Natural killer cell (primary cell): ENCODE data around the gene SLC2A6. TPM values are rescaled to one million over a fixed set of nuclear protein-coding genes. Genes with fewer than 3 reads are reported as not detected.

ENCODE experiments used
- ATAC-seq, 3 donors: fragments of 150-1000 bp in 2 of 3; fragments of 200-7000 bp in 1 of 3; cut with Tn5 transposase; 1 replicate in 1 of 3; 2 replicates in 2 of 3; pipeline ENCODE4 v1.10.0; 2021; ENCODE audit warnings: mild to moderate bottlenecking in 2 of 3, moderate library complexity in 2 of 3
- DNase-seq, 2 donors: peaks; one replicate each; pipeline versions ENCODE4 v3.0.0 to v3.0.0-alpha.2; 2013 to 2021; ENCODE audit warnings: mixed read lengths in 1 of 2
- H3K27ac ChIP-seq: one replicate; pipeline ENCODE4 v1.5.1; 2013; ENCODE audit warnings: mild to moderate bottlenecking, low read length
- H3K27me3 ChIP-seq: one replicate; pipeline ENCODE4 v1.6.1; 2013; ENCODE audit warnings: low read length; ENCODE audit not compliant: control insufficient read depth, insufficient read depth
- H3K36me3 ChIP-seq: one replicate; pipeline ENCODE4 v1.6.1; 2013; ENCODE audit warnings: low read length; ENCODE audit not compliant: control insufficient read depth, insufficient read depth
- H3K4me1 ChIP-seq: one replicate; pipeline ENCODE4 v1.6.1; 2013; ENCODE audit warnings: low read length; ENCODE audit not compliant: control insufficient read depth, insufficient read depth
- H3K4me3 ChIP-seq: one replicate; pipeline ENCODE4 v1.5.1; 2013; ENCODE audit warnings: low read length
- H3K9me3 ChIP-seq: one replicate; pipeline ENCODE4 v1.6.1; 2013; ENCODE audit warnings: low read length; ENCODE audit not compliant: control insufficient read depth, insufficient read depth
- H3K27ac Mint-ChIP-seq, 2 donors: one replicate each; pipeline ENCODE4 v1.8.0; 2022; ENCODE audit warnings: mild to moderate bottlenecking in 2 of 2, mixed read lengths in 2 of 2, moderate library complexity in 1 of 2
- H3K27me3 Mint-ChIP-seq, 2 donors: one replicate each; pipeline ENCODE4 v1.8.0; 2022; ENCODE audit warnings: low read depth in 2 of 2, mixed read lengths in 2 of 2
- H3K36me3 Mint-ChIP-seq: one replicate; pipeline ENCODE4 v1.8.0; 2022; ENCODE audit warnings: mixed read lengths
- H3K4me1 Mint-ChIP-seq, 2 donors: one replicate each; pipeline ENCODE4 v1.8.0; 2022; ENCODE audit warnings: mixed read lengths in 2 of 2
- H3K4me3 Mint-ChIP-seq: one replicate; pipeline ENCODE4 v1.8.0; 2022; ENCODE audit warnings: mild to moderate bottlenecking, moderate library complexity, mixed read lengths
- H3K9me3 Mint-ChIP-seq, 2 donors: one replicate each; pipeline ENCODE4 v1.8.0; 2022; ENCODE audit warnings: mixed read lengths in 2 of 2
- WGBS: methylation state at CpG from one replicate; pipeline ENCODE4 v1.1.7; 2013; ENCODE audit warnings: missing lambda C conversion rate; ENCODE audit not compliant: insufficient coverage; 5-methylcytosine and 5-hydroxymethylcytosine counted together
- intact Hi-C: fragments of 100-400 bp; cut with micrococcal nuclease; formaldehyde crosslinking; loops from one replicate; pipeline ENCODE4 v1.14.2; 2022
- total RNA-seq, 4 donors: library from RNA; stranded (reverse); fragments of 120-200 nt in 1 of 4; gene quantifications; one replicate each; pipeline versions ENCODE4 v1.2.3 to v1.2.4, GENCODE V29; 2013 to 2022
- TF ChIP-seq, protein P1 (sequence below): fragments of 200-600 bp; IDR thresholded peaks from one replicate; pipeline ENCODE4 v1.8.0; 2022; ENCODE audit warnings: antibody characterized with exemption

Gene SLC2A6
- total RNA-seq, 3 donors from 2014 or later (not counting 1 experiment from before 2014, with no cell fraction given): 5.0 to 20.1 (median 18.5) TPM

GRCh38 chr9:133472753-133473378 lies 6.0 kb downstream of the SLC2A6 start:
- H3K36me3 ChIP-seq: no peaks in the 10 kb centered on the region
- peaks cover 0 to 4% of the 10 kb centered on the region in 2 donors for H3K4me1 Mint-ChIP-seq
- intact Hi-C loops: no loop called here
- H3K4me3 Mint-ChIP-seq: no peak overlapping the region
- H3K27ac ChIP-seq: no peak overlapping the region
- peaks cover 36% of the 10 kb centered on the region for H3K4me1 ChIP-seq
- H3K9me3 Mint-ChIP-seq: no peaks in the 10 kb centered on the region
- DNase-seq (no peak), ATAC-seq (no peak)
- no peak overlapping the region for H3K27ac Mint-ChIP-seq
- 88% methylated on average over 19 of the region's 19 CpGs for WGBS
- H3K36me3 Mint-ChIP-seq: no peaks in the 10 kb centered on the region
- no peaks in the 10 kb centered on the region for H3K27me3 Mint-ChIP-seq
- H3K27me3 ChIP-seq: no peaks in the 10 kb centered on the region
- H3K4me3 ChIP-seq: no peak overlapping the region
- TF ChIP-seq, protein P1, sequence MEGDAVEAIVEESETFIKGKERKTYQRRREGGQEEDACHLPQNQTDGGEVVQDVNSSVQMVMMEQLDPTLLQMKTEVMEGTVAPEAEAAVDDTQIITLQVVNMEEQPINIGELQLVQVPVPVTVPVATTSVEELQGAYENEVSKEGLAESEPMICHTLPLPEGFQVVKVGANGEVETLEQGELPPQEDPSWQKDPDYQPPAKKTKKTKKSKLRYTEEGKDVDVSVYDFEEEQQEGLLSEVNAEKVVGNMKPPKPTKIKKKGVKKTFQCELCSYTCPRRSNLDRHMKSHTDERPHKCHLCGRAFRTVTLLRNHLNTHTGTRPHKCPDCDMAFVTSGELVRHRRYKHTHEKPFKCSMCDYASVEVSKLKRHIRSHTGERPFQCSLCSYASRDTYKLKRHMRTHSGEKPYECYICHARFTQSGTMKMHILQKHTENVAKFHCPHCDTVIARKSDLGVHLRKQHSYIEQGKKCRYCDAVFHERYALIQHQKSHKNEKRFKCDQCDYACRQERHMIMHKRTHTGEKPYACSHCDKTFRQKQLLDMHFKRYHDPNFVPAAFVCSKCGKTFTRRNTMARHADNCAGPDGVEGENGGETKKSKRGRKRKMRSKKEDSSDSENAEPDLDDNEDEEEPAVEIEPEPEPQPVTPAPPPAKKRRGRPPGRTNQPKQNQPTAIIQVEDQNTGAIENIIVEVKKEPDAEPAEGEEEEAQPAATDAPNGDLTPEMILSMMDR: no peak
- H3K9me3 ChIP-seq: no peaks in the 10 kb centered on the region

DNA sequence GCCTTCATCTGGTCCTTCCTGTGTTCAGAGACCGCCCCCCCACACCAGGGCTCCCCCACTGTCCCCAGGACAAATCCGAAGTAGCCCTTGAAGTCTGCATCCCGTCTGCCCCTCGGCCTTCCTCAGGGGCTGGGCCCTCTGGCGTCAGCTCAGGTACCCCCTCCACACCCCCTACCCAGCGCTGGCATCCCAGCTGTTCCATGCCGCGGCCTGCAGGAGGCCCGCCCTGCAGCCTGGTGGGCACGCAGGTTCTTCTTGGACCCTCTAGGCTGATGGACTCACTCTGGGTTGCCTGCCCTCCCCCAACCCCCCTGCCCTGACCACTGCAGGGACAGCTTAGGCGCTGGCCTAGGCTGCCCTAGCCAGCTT lies 6.6 kb downstream of the SLC2A6 start:
- Mint-ChIP-seq H3K27ac (no peak overlapping the region), H3K9me3 (no peaks in the 10 kb centered on the region), H3K4me1 (no peaks in the 10 kb centered on the region), H3K27me3 (no peaks in the 10 kb centered on the region), H3K4me3 (no peak overlapping the region), H3K36me3 (no peaks in the 10 kb centered on the region)
- DNase-seq: no peak
- H3K4me3 ChIP-seq: no peak overlapping the region
- no peak overlapping the region for H3K27ac ChIP-seq
- no peak for ATAC-seq
- no peaks in the 10 kb centered on the region for H3K36me3 ChIP-seq
- intact Hi-C loops: no loop called here
- 89% methylated on average over 11 of the region's 11 CpGs for WGBS
- peaks cover 35% of the 10 kb centered on the region for H3K4me1 ChIP-seq
- H3K27me3 ChIP-seq: no peaks in the 10 kb centered on the region
- H3K9me3 ChIP-seq: no peaks in the 10 kb centered on the region
- TF ChIP-seq, protein P1: no peak

DNA sequence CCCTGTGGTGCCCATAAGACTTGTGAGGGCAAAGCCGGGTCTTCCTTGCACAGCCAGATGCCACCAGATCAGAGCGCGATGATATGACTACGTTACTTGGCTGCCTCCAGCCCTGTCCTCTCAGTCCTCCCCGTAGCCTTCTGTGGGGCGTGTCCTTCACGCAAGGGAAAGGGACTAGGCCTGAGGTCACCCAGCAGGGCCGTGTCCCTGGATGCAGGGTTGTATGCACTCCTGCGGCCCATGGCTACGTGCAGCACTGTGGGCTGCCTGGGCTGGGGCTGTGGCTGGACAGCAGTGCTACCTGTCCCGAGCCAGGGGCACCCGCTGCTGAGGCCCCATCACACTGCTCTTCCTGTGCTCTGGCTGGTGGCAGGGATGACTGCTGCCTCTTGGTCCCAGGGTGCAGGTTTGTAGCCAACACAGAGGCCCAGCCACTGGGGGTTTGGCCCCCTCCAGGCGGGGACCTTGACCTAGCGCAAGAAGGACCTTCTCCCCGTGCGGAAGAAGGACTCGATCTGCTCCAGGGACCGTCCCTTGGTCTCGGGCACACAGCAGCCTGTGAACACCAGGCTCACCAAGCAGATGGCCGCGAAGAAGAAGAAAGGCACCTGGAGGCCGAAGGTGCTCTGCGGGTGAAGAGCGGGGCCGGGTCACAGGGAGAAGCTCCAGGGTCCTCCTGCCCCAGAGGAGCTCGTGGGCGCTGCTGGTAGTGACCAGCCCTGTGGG lies 7.2 kb downstream of the SLC2A6 start:
- Mint-ChIP-seq H3K36me3 (no peaks in the 10 kb centered on the region), H3K27ac (no peak overlapping the region), H3K4me3 (no peak overlapping the region), H3K9me3 (no peaks in the 10 kb centered on the region), H3K4me1 (no peaks in the 10 kb centered on the region), H3K27me3 (no peaks in the 10 kb centered on the region)
- intact Hi-C loops: no loop called here
- no peaks in the 10 kb centered on the region for H3K36me3 ChIP-seq
- no peaks in the 10 kb centered on the region for H3K27me3 ChIP-seq
- peaks cover 29% of the 10 kb centered on the region for H3K4me1 ChIP-seq
- ATAC-seq: no peak
- no peak overlapping the region for H3K27ac ChIP-seq
- 95% methylated on average over 27 of the region's 27 CpGs for WGBS
- no peak overlapping the region for H3K4me3 ChIP-seq
- no peaks in the 10 kb centered on the region for H3K9me3 ChIP-seq
- TF ChIP-seq, protein P1: no peak
- no peak for DNase-seq
